ENCODE results near the gene ANKRD50.

ANKRD50 gene

GRCh38 chr4:124632439-124632838, 80.1 kb downstream of the ANKRD50 start:
- no peak overlapping the region for H3K27ac ChIP-seq
- DNase-seq, result no peak
- H3K27me3 ChIP-seq (replicated peaks), result no peaks in the 10 kb centered on the region
- in situ Hi-C loops (cut with HindIII; ENCODE audit: low pct_ligation_motif_present, low sequenced_read_pairs), result no loop called here
- no peak overlapping the region for H3K4me3 ChIP-seq (ENCODE audit: low read depth, low read length)
- no peaks in the 10 kb centered on the region for H3K36me3 ChIP-seq (replicated peaks)
- TF ChIP-seq CTCF (IDR thresholded peaks at IDR 0.05; ENCODE audit: low read depth, low read length, missing control alignments), result no peak

DNA sequence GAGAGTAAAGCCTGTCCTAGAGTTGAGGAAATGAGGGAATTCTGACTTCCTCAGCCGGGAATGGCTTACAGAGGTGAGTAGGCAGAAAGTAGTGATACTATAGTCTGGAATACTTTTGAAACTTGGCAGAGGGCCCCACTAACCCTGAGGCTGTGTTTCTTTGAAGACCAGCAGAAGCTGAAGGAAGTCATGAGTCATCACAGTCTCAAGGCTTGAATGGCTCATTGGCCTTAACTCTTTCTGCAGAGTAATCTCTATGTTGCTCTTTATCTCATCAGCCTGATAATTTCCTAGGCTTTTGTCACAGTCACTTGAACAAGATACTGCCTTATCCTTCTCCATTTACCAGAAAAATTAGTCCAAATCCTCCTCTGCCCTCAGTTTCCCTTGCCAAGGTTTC, 80.8 kb downstream of the ANKRD50 start:
- H3K4me3 ChIP-seq (ENCODE audit: low read depth, low read length), result no peak overlapping the region
- in situ Hi-C loops (cut with HindIII; ENCODE audit: low pct_ligation_motif_present, low sequenced_read_pairs), result no loop called here
- DNase-seq, result peak; percentile 98
- TF ChIP-seq CTCF (IDR thresholded peaks at IDR 0.05; ENCODE audit: low read depth, low read length, missing control alignments), result no peak
- no peaks in the 10 kb centered on the region for H3K27me3 ChIP-seq (replicated peaks)
- H3K36me3 ChIP-seq (replicated peaks), result no peaks in the 10 kb centered on the region
- peak overlapping the region; percentile 26 for H3K27ac ChIP-seq

DNA sequence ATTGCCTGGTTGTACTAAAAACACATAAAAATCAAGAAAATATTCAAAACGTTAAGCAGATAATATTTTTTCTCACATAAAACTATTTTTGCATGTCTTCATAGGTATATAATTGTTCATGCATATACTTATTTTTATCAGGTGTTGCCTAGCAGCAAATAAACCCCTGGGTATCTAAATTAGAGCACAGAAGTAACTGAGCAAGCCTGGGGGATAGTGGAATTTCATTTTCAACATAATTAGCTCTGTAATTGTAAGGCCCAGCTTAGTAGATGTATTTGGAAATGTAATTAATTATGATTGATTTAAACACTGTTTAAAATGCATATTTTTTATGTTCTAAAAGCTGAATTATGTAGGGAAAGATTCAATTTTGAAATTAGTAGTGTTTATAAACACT, 82.9 kb downstream of the ANKRD50 start:
- Histone ChIP-seq H3K27ac (no peak overlapping the region), H3K4me3 (ENCODE audit: low read depth, low read length) (no peak overlapping the region), H3K36me3 (replicated peaks) (no peaks in the 10 kb centered on the region), H3K27me3 (replicated peaks) (no peaks in the 10 kb centered on the region)
- in situ Hi-C loops (cut with HindIII; ENCODE audit: low pct_ligation_motif_present, low sequenced_read_pairs), result no loop called here
- no peak for DNase-seq
- TF ChIP-seq CTCF (IDR thresholded peaks at IDR 0.05; ENCODE audit: low read depth, low read length, missing control alignments), result no peak

Data from brain microvascular endothelial cell (primary cell).